Measurements from ENCODE around the gene CDK6.

CDK6 gene

GRCh38 chr7:92843781-92844180 lies 7.4 kb upstream of the CDK6 start:
- DNase-seq = no peak

GRCh38 chr7:92843034-92843760 lies 6.8 kb upstream of the CDK6 start:
- no peak for DNase-seq

GRCh38 chr7:92841192-92841591 lies 4.8 kb upstream of the CDK6 start:
- no peak for DNase-seq

DNA sequence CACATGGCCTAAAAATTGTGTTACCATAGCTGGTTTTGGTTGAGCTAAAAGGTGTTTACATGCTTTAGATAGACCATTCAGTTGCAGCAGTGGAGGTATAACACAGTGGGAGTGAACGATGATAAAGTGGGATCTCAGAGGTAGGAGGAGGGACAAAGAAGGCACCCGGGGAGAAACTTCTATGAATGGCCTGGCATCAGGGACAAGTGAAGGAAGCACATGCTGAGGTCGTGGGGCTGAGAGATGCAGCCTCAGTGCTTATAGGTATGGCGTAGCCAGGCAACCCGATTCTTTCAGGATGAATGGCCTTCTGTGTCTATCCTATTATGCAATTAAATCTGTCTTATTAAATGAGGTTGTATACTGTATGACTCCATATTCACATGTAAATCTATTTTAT lies 3.9 kb upstream of the CDK6 start:
- no peak for DNase-seq

DNA sequence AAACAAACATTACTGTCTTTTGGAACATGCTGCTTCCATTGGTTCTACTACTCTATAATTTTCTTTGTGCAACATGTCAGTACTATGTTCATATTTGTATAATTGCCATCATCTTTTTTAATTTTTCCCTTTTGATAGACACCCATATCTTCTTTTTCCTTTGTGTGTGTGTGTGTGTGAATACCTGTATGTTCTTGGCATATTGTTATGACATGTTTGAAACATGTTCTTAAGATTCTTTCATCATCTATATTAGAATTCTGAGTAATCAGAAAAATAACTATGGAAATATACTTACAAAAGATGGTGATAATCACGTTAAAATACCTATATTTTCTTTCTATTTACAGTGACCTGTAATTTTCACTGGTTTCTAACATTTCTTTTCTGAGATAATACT lies 3.5 kb upstream of the CDK6 start:
- DNase-seq = no peak

DNA sequence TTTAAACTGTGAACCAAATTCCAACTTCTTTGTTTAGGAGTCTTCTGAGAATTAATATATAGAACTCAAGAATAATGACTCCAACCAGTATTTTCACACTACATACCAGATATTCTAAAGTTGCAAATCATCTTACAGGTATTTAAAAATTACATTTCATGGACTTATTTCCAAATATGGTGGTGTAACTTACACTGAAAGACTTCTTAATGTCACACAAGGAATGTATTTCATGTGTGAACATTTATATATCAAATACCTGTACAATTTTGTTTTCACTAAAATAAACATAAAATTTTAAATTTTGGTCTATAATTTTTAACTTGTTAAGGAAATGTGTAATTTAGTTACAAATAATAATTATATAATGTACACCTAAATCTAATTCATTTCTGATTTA lies 2.6 kb upstream of the CDK6 start:
- no peak for DNase-seq

DNA sequence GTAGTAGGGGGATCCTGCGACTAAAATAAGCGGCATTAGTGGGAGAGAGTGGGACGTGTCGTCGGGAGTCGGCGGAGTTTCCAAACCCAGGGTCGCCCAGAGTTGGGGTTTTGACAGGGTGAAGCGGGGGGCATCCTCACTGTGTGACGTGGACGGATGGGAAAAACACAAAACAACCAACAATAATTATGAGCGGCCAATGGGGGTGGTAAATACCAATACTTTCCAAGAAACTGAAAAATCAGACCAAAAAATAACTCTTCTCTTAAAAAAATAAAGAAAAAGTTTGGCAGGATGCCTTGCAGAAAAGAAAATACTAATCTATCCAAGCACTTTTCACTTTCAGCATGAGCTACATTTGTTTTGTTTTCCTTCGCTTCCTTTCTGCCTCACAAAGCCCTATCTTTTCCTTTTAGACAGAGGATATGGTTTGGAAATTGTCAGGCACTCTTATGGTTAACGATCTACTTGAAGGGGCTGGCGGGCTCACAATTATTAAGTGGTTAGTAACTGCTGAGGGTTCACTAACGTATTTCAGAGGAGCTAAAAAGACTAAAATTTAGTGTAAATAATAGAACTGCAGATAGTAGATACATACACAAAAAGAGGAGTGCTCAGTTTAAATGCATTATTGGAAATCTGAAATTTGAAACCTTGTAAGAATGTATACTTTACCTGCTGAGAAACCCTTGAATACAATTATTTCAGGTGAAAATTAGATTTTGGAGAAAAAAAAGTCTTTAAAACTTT lies 802 bp upstream of the CDK6 start:
- no peak for DNase-seq

- no peak for DNase-seq
Measured at GRCh38 chr7:92835851-92836488, 403 bp downstream of the CDK6 start.

DNA sequence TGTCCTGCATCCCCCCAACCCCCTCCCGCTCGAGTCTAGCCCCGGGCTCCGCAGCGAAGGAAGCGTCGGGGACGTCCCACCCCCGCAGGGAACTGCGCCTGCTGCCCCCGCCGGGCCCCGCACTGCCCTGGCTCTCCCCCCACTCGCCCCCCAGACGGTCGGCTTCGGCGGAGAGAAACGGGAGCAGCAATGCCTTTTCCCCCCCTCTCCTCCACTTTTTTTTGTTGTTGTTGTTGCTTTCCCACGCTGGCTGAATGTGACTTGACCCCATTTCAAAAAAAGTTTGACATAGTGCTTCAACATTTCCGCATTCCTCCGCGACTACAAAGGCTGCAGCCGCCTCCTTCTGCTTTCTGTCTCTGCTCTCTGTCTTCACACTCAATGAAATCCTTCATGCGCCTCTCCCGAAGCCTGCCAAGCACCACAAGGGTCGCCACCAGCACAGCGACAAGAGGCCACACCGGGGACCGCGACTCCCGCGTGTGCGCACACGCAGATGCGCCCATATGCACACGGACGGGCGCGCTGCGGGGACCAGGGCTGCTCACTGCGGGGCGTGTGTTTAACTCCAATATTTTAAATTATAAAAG lies 1.0 kb downstream of the CDK6 start:
- peak; percentile 17 for DNase-seq

- no peak for DNase-seq
Measured at GRCh38 chr7:92834507-92835260, 1.7 kb downstream of the CDK6 start.

- peak; percentile 39 for DNase-seq
Measured at GRCh38 chr7:92833766-92834506, 2.4 kb downstream of the CDK6 start.

GRCh38 chr7:92833024-92833765 lies 3.2 kb downstream of the CDK6 start:
- peak; percentile 84 for DNase-seq

GRCh38 chr7:92832534-92833023 lies 3.8 kb downstream of the CDK6 start:
- DNase-seq = no peak

DNA sequence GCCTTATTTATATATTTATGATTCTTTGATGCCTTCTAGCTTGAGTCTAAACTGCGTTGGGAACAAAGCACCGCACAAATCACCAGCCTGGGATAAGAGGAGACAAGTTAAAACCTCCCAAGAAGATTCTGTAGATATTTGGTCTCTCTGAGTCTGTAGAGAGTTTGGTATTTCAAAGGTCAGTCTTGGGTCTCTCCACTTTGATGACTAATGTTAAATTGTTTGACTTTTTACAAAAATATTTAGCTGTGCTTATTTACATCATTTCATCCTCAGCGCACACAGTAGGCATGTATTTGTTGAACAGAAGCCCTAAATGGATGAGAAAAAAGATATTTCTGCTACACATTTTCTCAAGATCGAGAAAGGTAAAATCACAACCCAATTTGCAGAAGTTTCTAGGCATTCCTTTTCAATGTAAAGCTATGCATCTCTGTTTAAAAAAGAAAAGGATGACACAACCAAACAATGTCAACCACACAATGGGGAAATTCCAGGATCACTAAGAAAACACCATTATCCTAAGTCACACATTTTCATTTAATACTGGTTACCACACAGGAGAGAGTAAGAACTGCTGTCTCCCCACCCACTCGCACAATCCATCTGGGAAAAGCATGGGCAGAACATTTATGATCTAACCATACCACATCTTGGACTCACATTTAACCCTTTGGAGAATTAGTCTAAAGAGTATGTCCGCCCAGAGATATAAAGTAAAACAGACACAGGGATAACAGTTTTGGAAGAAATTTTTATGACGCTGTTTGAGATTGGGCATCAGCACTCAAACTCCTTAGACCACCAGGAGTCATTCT lies 4.4 kb downstream of the CDK6 start:
- DNase-seq = no peak

DNA sequence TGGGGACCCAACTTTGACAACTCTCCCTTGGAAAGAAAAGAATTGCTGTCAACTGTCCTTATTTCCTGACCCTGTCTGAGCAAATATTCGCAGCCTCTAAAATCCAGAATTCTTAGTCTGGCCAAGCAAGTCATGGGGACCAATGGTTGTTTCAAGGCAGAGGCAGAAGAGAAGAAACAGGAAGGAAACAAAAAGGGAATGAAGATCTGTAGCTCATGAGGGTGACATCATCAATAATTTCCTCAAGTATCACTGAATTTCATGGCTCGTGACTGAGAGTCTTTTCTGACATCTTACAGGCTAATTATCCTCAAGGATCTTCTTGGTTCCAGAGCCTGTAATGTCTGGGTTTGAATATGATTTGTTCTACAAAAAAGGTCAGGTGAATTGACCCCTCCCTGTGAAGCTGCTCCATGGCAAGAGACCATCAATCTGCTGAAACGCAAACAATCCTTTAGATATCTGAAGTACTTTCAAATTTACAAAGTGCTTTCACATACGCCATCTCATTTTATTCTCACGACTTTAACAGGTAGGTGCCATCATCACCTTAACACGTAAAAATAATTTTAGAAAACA lies 5.8 kb downstream of the CDK6 start:
- DNase-seq = no peak

GRCh38 chr7:92830027-92830426 lies 6.3 kb downstream of the CDK6 start:
- no peak for DNase-seq

- no peak for DNase-seq
Measured at GRCh38 chr7:92827464-92828120, 8.8 kb downstream of the CDK6 start.

- no peak for DNase-seq
Measured at GRCh38 chr7:92826258-92826938, 10.0 kb downstream of the CDK6 start.

Measured in NCI-H2171 (cell line).